ACC112 (cell line): ENCODE data around the gene MRPL48.

Experiments
- H2AFZ ChIP-seq: fragments of 200-600 bp; sonication (generic); one replicate; pipeline ENCODE4 v1.6.0; 2017; ENCODE audit warnings: antibody characterized with exemption, low read length; ENCODE audit not compliant: unreplicated experiment
- H3K27ac ChIP-seq: fragments of 200-600 bp; sonication (generic); 2 replicates; pipeline ENCODE4 v1.5.1; 2014; ENCODE audit warnings: low read depth, mild to moderate bottlenecking, antibody characterized with exemption, low read length, moderate library complexity
- H3K27me3 ChIP-seq: fragments of 200-600 bp; sonication (generic); 2 replicates; pipeline ENCODE4 v1.6.1; 2014; ENCODE audit warnings: mild to moderate bottlenecking, antibody characterized with exemption, low read length, moderate library complexity, mixed read lengths; ENCODE audit not compliant: insufficient read depth
- H3K36me3 ChIP-seq: fragments of 200-600 bp; sonication (generic); 2 replicates; pipeline ENCODE4 v1.6.1; 2016; ENCODE audit warnings: mild to moderate bottlenecking, antibody characterized with exemption, low read length, moderate library complexity, mixed read lengths; ENCODE audit not compliant: insufficient read depth
- H3K4me1 ChIP-seq: fragments of 200-600 bp; sonication (generic); one replicate; pipeline ENCODE4 v1.6.1; 2016; ENCODE audit warnings: low read length, mixed read lengths; ENCODE audit not compliant: insufficient read depth, unreplicated experiment, control insufficient read depth
- H3K4me3 ChIP-seq: fragments of 200-600 bp; sonication (generic); 2 replicates; pipeline ENCODE4 v1.5.1; 2014; ENCODE audit warnings: mild to moderate bottlenecking, low read depth, low read length
- H3K79me2 ChIP-seq: fragments of 200-600 bp; sonication (generic); one replicate; pipeline ENCODE4 v1.6.0; 2016; ENCODE audit warnings: low read length; ENCODE audit not compliant: control insufficient read depth, unreplicated experiment, insufficient read depth

The MRPL48 gene

DNA sequence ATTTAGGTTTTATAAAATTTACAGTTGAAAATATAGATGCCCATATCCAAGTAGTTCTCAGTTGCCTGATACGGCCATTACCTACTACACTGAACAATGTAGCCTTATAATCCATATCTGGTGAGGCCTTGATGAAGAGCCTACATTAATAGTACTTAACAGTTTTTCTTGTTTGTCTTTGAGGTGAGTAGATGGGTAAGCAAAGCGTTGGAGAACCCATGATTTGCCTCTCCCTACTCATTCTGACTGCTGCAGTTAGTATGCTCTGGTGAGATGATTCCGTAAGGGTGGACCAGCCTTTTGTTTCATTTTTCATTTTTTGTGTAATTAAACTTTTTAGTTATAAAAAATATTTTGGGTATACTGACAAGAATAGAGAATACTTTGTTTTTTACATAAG, 100.6 kb downstream of the MRPL48 start:
- Histone ChIP-seq H3K27me3 (no peaks in the 10 kb centered on the region), H3K4me1 (peaks cover 6% of the 10 kb centered on the region), H2AFZ (no peak overlapping the region), H3K36me3 (no peaks in the 10 kb centered on the region; the same call in 1 of the 2 replicates), H3K79me2 (no peaks in the 10 kb centered on the region), H3K4me3 (no peak overlapping the region), H3K27ac (no peak overlapping the region)

GRCh38 chr11:73889019-73889418, 101.3 kb downstream of the MRPL48 start:
- H3K4me1 ChIP-seq, result peaks cover 6% of the 10 kb centered on the region
- no peaks in the 10 kb centered on the region for H3K27me3 ChIP-seq
- H3K27ac ChIP-seq, result no peak overlapping the region
- H3K36me3 ChIP-seq, result no peaks in the 10 kb centered on the region; the same call in 1 of the 2 replicates
- no peak overlapping the region for H3K4me3 ChIP-seq
- H2AFZ ChIP-seq, result no peak overlapping the region
- H3K79me2 ChIP-seq, result no peaks in the 10 kb centered on the region

- H3K36me3 ChIP-seq, result no peaks in the 10 kb centered on the region; the same call in 1 of the 2 replicates
- no peak overlapping the region for H3K27ac ChIP-seq
- H2AFZ ChIP-seq, result no peak overlapping the region
- no peaks in the 10 kb centered on the region for H3K79me2 ChIP-seq
- no peak overlapping the region for H3K4me3 ChIP-seq
- H3K4me1 ChIP-seq, result peaks cover 6% of the 10 kb centered on the region
- H3K27me3 ChIP-seq, result no peaks in the 10 kb centered on the region
Measured at GRCh38 chr11:73889536-73889935, 101.9 kb downstream of the MRPL48 start.

DNA sequence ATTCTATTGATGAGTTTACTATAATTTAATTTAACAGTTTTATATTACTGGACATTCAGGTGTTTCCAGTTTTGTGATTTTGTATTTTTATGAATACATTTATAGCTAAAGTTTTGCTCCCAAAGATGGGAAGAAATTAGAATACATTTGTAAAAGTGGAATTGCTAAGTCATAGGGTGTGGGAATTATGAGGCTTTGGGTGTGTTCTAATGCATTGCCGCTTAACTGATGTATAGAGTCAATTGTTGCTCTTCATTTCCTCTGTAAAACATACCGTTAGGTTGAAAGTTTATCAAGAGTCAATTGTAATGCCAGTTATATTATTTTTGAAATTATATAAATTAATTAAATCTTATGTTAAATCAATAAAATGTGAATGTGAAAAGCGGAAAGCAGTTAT, 105.4 kb downstream of the MRPL48 start:
- peaks cover 15% of the 10 kb centered on the region for H3K4me1 ChIP-seq
- H3K27me3 ChIP-seq, result no peaks in the 10 kb centered on the region
- H2AFZ ChIP-seq, result no peak overlapping the region
- no peak overlapping the region for H3K4me3 ChIP-seq
- H3K36me3 ChIP-seq, result no peaks in the 10 kb centered on the region; the same call in 1 of the 2 replicates
- H3K79me2 ChIP-seq, result no peaks in the 10 kb centered on the region
- H3K27ac ChIP-seq, result no peak overlapping the region

DNA sequence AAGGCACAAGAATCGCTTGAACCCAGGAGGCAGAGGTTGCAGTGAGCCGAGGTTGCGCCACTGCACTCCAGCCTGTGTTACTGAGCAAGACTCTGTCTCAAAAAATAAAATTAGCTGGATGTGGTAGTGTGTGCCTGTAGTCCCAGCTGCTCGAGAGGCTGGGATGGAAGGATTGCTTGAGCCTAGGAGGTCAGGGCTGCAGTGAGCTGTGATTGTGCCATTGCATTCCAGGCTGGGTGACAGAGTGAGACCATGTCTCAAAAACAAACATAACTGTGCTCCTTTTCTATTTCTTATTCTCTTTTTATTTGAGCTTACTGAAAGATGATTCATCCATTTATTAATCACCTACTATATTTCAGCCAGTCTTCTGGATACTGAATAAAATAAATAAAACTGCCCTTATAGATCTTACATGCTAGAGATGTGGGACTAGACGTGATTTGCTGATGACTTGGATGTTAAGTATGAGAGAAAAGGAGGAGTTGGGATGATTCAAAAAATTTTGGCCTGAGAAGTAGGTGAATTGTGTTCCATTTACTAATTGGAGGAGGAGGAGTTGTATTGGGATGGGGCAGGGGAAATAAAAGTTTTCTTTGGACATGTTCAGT, 107.2 kb downstream of the MRPL48 start:
- peaks cover 7% of the 10 kb centered on the region for H3K36me3 ChIP-seq
- H3K79me2 ChIP-seq, result no peaks in the 10 kb centered on the region
- no peak overlapping the region for H3K4me3 ChIP-seq
- no peaks in the 10 kb centered on the region for H3K27me3 ChIP-seq
- H3K4me1 ChIP-seq, result peaks cover 9% of the 10 kb centered on the region
- peak overlapping the region; percentile 55 for H3K27ac ChIP-seq
- H2AFZ ChIP-seq, result no peak overlapping the region

- Histone ChIP-seq H3K27me3 (no peaks in the 10 kb centered on the region), H2AFZ (no peak overlapping the region), H3K27ac (no peak overlapping the region), H3K4me3 (no peak overlapping the region), H3K36me3 (peaks cover 12% of the 10 kb centered on the region; the same call in 1 of the 2 replicates), H3K4me1 (peaks cover 5% of the 10 kb centered on the region), H3K79me2 (no peaks in the 10 kb centered on the region)
Measured at GRCh38 chr11:73902303-73902702, 114.6 kb downstream of the MRPL48 start.

- no peak overlapping the region for H2AFZ ChIP-seq
- H3K36me3 ChIP-seq, result no peaks in the 10 kb centered on the region
- H3K27me3 ChIP-seq, result no peaks in the 10 kb centered on the region
- no peak overlapping the region for H3K27ac ChIP-seq
- H3K4me1 ChIP-seq, result peaks cover 5% of the 10 kb centered on the region
- no peaks in the 10 kb centered on the region for H3K79me2 ChIP-seq
- H3K4me3 ChIP-seq, result no peak overlapping the region
Measured at GRCh38 chr11:73907191-73907590, 119.5 kb downstream of the MRPL48 start.

DNA sequence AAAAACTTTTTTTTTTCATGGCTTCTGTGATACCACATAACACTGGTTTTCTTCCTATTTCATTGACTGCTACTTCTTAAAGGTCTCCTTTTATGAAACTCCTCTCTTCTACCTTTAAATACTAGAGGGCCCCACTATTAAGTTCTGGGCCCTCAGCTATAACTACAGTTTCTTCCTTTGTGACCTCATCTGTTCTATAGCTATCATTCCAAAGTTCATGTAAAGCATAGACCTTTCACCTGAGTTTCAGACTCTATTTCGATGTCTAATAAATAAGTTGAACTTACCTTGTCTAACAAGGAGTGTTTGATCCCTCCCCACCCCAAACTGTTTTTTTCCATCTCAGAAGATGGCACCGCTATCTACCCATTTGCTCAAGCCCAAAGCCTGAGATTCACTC, 124.4 kb downstream of the MRPL48 start:
- H3K79me2 ChIP-seq, result no peaks in the 10 kb centered on the region
- no peak overlapping the region for H2AFZ ChIP-seq
- H3K27me3 ChIP-seq, result no peaks in the 10 kb centered on the region
- H3K4me3 ChIP-seq, result no peak overlapping the region
- peaks cover under 1% of the 10 kb centered on the region for H3K4me1 ChIP-seq
- H3K27ac ChIP-seq, result no peak overlapping the region
- peaks cover 12% of the 10 kb centered on the region; the same call in 1 of the 2 replicates for H3K36me3 ChIP-seq

- H3K4me3 ChIP-seq, result no peak overlapping the region
- peaks cover 16% of the 10 kb centered on the region; the same call in 1 of the 2 replicates for H3K36me3 ChIP-seq
- no peak overlapping the region for H2AFZ ChIP-seq
- H3K27ac ChIP-seq, result no peak overlapping the region
- H3K27me3 ChIP-seq, result no peaks in the 10 kb centered on the region
- H3K4me1 ChIP-seq, result no peaks in the 10 kb centered on the region
- no peaks in the 10 kb centered on the region for H3K79me2 ChIP-seq
Measured at GRCh38 chr11:73913472-73913871, 125.8 kb downstream of the MRPL48 start.

DNA sequence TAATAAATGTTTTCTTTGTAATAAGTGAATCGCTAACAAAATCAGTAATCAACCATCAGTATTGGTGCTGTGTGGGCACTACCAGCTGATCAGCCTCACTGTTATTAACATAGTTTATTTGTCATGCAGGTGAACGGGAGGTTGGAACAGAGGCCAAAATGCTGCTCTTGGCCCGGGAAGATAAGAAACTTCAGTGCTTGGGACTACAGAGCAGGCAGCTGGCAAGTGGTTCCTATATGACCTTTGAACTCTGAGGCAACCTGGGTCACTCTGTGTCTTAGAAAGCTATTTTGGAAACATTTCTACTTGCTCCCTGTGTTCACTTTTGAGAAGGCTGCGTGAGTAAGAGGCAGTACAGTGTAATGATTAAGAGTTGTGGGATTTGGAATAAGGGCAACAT, 126.6 kb downstream of the MRPL48 start:
- no peaks in the 10 kb centered on the region for H3K27me3 ChIP-seq
- no peak overlapping the region for H3K27ac ChIP-seq
- H3K4me3 ChIP-seq, result no peak overlapping the region
- H3K4me1 ChIP-seq, result no peaks in the 10 kb centered on the region
- no peak overlapping the region for H2AFZ ChIP-seq
- H3K36me3 ChIP-seq, result peaks cover 19% of the 10 kb centered on the region
- H3K79me2 ChIP-seq, result no peaks in the 10 kb centered on the region
